GM12865 (cell line): Measurements from ENCODE around the gene C11orf98.

ENCODE experiments used
- DNase-seq: peaks from one replicate; pipeline ENCODE4 v3.0.0; 2010; ENCODE audit warnings: low read depth
- H3K4me3 ChIP-seq: 2 replicates; pipeline ENCODE4 v1.5.1; 2011; ENCODE audit warnings: mild to moderate bottlenecking, low read depth, low read length, control low read depth
- TF ChIP-seq, protein P1 (sequence below): IDR thresholded peaks from 2 replicates; pipeline ENCODE4 v1.5.1; 2011; ENCODE audit warnings: low read length, control low read depth, low read depth, inconsistent platforms; ENCODE audit not compliant: insufficient read depth; ENCODE audit errors: missing control alignments

Gene C11orf98

DNA sequence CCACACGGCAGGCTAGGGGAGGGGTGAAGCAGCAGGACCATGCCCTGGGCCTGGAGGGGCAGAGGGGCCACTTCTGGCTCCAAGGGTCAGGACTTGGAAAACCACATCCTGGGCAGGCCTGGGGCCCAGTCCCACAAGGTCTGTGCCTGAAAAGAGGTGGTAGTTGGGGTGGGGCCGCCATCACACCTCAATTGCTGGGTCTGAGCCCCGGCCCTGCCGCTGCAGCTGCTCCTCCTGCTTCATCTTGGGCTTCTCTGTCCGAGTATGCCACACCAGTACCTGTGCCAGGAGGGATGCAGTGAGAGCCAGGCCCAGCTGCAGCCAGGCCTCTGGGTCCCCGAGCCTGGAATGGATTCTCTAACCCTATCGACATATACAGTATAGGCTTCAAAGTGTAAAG lies 49.5 kb downstream of the C11orf98 start:
- no peak overlapping the region for H3K4me3 ChIP-seq
- no peak for DNase-seq
- TF ChIP-seq, protein P1, sequence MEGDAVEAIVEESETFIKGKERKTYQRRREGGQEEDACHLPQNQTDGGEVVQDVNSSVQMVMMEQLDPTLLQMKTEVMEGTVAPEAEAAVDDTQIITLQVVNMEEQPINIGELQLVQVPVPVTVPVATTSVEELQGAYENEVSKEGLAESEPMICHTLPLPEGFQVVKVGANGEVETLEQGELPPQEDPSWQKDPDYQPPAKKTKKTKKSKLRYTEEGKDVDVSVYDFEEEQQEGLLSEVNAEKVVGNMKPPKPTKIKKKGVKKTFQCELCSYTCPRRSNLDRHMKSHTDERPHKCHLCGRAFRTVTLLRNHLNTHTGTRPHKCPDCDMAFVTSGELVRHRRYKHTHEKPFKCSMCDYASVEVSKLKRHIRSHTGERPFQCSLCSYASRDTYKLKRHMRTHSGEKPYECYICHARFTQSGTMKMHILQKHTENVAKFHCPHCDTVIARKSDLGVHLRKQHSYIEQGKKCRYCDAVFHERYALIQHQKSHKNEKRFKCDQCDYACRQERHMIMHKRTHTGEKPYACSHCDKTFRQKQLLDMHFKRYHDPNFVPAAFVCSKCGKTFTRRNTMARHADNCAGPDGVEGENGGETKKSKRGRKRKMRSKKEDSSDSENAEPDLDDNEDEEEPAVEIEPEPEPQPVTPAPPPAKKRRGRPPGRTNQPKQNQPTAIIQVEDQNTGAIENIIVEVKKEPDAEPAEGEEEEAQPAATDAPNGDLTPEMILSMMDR: no peak

DNA sequence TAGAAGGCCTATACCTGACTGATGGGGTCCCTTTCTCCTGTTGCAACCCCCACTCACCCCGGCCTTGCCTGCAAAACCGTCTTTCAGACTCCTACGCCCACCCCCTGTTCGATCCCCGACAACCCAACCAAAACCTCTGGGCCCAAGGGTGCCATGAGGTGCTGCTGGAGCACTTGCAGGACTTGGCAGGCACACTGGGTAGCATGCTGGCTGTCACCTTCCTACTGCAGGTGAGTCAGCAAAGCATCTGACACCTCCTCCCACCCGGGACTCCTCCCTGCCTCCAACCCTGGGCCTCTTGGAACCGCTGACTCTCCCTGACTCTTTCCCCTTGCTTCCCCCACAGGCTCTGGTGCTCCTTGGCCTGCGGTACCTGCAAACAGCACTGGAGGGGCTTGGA lies 50.7 kb downstream of the C11orf98 start:
- H3K4me3 ChIP-seq: no peak overlapping the region
- DNase-seq: no peak
- TF ChIP-seq, protein P1: no peak

DNA sequence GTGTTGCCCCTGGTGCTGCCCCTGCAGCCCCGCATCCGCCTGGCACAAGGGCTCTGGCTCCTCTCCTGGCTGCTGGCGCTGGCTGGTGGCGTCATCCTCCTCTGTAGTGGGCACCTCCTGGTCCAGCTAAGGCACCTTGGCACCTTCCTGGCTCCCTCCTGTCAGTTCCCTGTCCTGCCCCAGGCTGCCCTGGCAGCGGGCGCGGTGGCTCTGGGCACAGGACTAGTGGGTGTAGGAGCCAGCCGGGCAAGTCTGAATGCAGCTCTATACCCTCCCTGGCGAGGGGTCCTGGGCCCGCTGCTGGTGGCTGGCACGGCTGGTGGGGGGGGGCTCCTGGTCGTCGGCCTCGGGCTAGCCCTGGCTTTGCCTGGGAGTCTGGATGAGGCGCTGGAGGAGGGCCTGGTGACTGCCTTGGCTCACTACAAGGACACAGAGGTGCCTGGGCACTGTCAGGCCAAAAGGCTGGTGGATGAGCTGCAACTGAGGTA lies 51.7 kb downstream of the C11orf98 start:
- TF ChIP-seq, protein P1: no peak
- no peak overlapping the region; the same call in 1 of the 2 replicates for H3K4me3 ChIP-seq
- no peak for DNase-seq
